Activated T-cell treated with anti-CD3 and anti-CD28 coated beads, Interleukin-2, amount 50 U/mL, for 72 hours (primary cell): ENCODE results near the gene HELZ. TPM values are rescaled to one million over a fixed set of nuclear protein-coding genes. Genes with fewer than 3 reads are reported as not detected.
"Not testable (repeated sequence)": the region's sequence is repeated elsewhere in the genome, so short reads cannot be mapped to it uniquely, and the experiment has no call there.

Source experiments
- ATAC-seq, 2 donors: fragments of 150-1000 bp; cut with Tn5 transposase; replicated peaks in 1 of 2; 2 replicates each; pipeline ENCODE4 v1.10.0; 2021; ENCODE audit warnings: moderate library complexity in 2 of 2, mild to moderate bottlenecking in 1 of 2
- DNase-seq, 2 donors: peaks; one replicate each; pipeline ENCODE4 v3.0.0; 2021 to 2022; ENCODE audit warnings: mixed read lengths in 1 of 2
- H3K27ac Mint-ChIP-seq: one replicate; pipeline ENCODE4 v1.8.0; 2022; ENCODE audit warnings: mild to moderate bottlenecking, moderate library complexity, mixed read lengths
- H3K27me3 Mint-ChIP-seq: one replicate; pipeline ENCODE4 v1.8.0; 2022; ENCODE audit warnings: low read depth, mixed read lengths
- H3K36me3 Mint-ChIP-seq, 2 donors: one replicate each; pipeline ENCODE4 v1.8.0; 2022; ENCODE audit warnings: mixed read lengths in 2 of 2, mild to moderate bottlenecking in 1 of 2; ENCODE audit not compliant: insufficient read depth in 2 of 2
- H3K4me1 Mint-ChIP-seq: one replicate; pipeline ENCODE4 v1.8.0; 2022; ENCODE audit warnings: low read depth, mixed read lengths
- H3K4me3 Mint-ChIP-seq, 2 donors: one replicate each; pipeline ENCODE4 v1.8.0; 2022; ENCODE audit warnings: mild to moderate bottlenecking in 2 of 2, mixed read lengths in 2 of 2, moderate library complexity in 2 of 2
- H3K9me3 Mint-ChIP-seq, 2 donors: one replicate each; pipeline ENCODE4 v1.8.0; 2022; ENCODE audit warnings: mixed read lengths in 2 of 2
- total RNA-seq, 2 donors: library from RNA; stranded (reverse); gene quantifications; one replicate each; pipeline ENCODE4 v1.2.3, GENCODE V29; 2022

Gene HELZ
- total RNA-seq, 2 donors from 2014 or later, result 51.3 to 52.0 TPM

DNA sequence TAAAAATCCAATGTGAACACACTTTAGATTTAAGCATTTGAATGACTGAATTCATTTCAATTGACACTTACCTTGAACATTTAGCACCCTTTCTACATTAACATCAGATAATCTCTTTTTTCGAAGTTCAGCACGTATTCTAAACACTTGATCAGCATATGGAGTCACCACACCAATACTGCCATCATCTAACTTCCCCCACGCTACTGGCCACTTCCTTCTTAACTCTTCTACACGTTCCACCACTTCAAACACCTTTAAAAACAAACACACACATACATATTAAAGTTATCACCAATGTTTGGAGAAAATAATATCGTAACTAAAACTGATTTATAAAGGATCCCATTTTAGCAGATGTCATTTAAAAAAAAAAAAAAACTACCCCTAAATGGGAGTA, 107.1 kb downstream of the HELZ start:
- peaks cover 13 to 20% of the 10 kb centered on the region in 2 donors for H3K36me3 Mint-ChIP-seq
- no peak for DNase-seq
- H3K27me3 Mint-ChIP-seq, result no peaks in the 10 kb centered on the region
- no peaks in the 10 kb centered on the region for H3K9me3 Mint-ChIP-seq
- peak overlapping the region; percentile 13 for H3K27ac Mint-ChIP-seq
- H3K4me3 Mint-ChIP-seq, result no peak overlapping the region
- no peak for ATAC-seq
- H3K4me1 Mint-ChIP-seq, result peaks cover 25% of the 10 kb centered on the region

- ATAC-seq (no peak), DNase-seq (no peak)
- no peaks in the 10 kb centered on the region for H3K9me3 Mint-ChIP-seq
- no peak overlapping the region for H3K4me3 Mint-ChIP-seq
- no peaks in the 10 kb centered on the region for H3K27me3 Mint-ChIP-seq
- peaks cover 11 to 16% of the 10 kb centered on the region in 2 donors for H3K36me3 Mint-ChIP-seq
- peaks cover 25% of the 10 kb centered on the region for H3K4me1 Mint-ChIP-seq
- no peak overlapping the region for H3K27ac Mint-ChIP-seq
Observed at GRCh38 chr17:67137026-67137370, 108.0 kb downstream of the HELZ start.

GRCh38 chr17:67136191-67137025, 108.6 kb downstream of the HELZ start:
- ATAC-seq (no peak), DNase-seq (no peak)
- Mint-ChIP-seq H3K9me3 (no peaks in the 10 kb centered on the region), H3K27me3 (no peaks in the 10 kb centered on the region), H3K4me3 (no peak overlapping the region), H3K36me3 (peaks cover 10 to 15% of the 10 kb centered on the region in 2 donors), H3K27ac (peak overlapping the region; percentile 22), H3K4me1 (peaks cover 25% of the 10 kb centered on the region)

DNA sequence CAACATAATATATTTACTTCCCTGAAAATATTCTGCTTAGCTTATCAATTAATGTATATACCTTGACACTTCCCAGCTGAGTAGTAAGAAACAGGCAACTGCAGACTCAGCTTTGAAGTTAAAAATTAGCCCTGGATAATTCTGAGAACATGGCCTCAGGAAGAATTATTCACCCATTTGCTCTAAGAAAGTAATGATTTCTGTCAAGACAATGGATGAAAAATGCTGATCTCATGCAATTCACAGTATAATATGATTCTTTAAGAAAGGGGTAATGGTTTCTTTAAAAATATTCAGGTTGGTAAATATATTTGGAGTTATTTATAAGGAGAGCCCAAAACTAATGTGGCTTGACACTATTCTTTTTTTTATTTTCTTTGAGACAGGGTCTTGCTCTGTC, 111.8 kb downstream of the HELZ start:
- DNase-seq (no peak), ATAC-seq (no peak)
- H3K36me3 Mint-ChIP-seq, result peaks cover 4 to 13% of the 10 kb centered on the region in 2 donors
- peaks cover 5% of the 10 kb centered on the region for H3K4me1 Mint-ChIP-seq
- H3K4me3 Mint-ChIP-seq, result no peak overlapping the region
- H3K9me3 Mint-ChIP-seq, result no peaks in the 10 kb centered on the region
- no peaks in the 10 kb centered on the region for H3K27me3 Mint-ChIP-seq
- H3K27ac Mint-ChIP-seq, result no peak overlapping the region

GRCh38 chr17:67132366-67132765, 112.6 kb downstream of the HELZ start:
- Mint-ChIP-seq H3K36me3 (peaks cover 1 to 10% of the 10 kb centered on the region in 2 donors), H3K9me3 (no peaks in the 10 kb centered on the region), H3K4me3 (no peak overlapping the region), H3K27ac (no peak overlapping the region), H3K27me3 (no peaks in the 10 kb centered on the region), H3K4me1 (no peaks in the 10 kb centered on the region)
- ATAC-seq (no peak), DNase-seq (no peak)

DNA sequence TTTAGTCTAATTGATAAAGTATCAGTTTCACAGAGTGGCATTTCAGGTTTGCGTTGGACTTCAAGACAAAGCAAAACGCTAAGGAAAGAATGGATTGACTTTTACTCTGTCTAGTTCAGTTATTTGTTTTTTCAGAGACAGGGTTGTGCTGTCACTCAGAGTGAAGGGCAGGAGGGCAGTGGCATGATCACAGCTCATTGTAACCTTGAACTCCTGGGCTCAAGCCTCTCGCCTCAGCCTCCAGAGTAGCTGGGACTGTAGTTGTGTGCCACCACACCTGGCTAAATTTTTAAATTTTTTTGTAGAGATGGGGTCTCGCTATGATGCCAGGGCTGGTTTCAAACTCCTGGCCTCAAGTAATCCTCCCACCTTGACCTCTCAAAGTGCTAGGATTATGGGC, 114.2 kb downstream of the HELZ start:
- H3K4me1 Mint-ChIP-seq, result peaks cover 5% of the 10 kb centered on the region
- no peak overlapping the region for H3K4me3 Mint-ChIP-seq
- peaks cover 0 to 10% of the 10 kb centered on the region in 2 donors for H3K36me3 Mint-ChIP-seq
- no peaks in the 10 kb centered on the region for H3K27me3 Mint-ChIP-seq
- DNase-seq, result no peak
- no peak for ATAC-seq
- H3K9me3 Mint-ChIP-seq, result no peaks in the 10 kb centered on the region
- no peak overlapping the region for H3K27ac Mint-ChIP-seq

- DNase-seq (no peak), ATAC-seq (no peak)
- H3K27ac Mint-ChIP-seq, result no peak overlapping the region
- H3K4me1 Mint-ChIP-seq, result peaks cover 5% of the 10 kb centered on the region
- H3K4me3 Mint-ChIP-seq, result no peak overlapping the region
- no peaks in the 10 kb centered on the region for H3K27me3 Mint-ChIP-seq
- H3K36me3 Mint-ChIP-seq, result peaks cover 0 to 5% of the 10 kb centered on the region in 2 donors
- no peaks in the 10 kb centered on the region for H3K9me3 Mint-ChIP-seq
Observed at GRCh38 chr17:67129283-67129682, 115.7 kb downstream of the HELZ start.

DNA sequence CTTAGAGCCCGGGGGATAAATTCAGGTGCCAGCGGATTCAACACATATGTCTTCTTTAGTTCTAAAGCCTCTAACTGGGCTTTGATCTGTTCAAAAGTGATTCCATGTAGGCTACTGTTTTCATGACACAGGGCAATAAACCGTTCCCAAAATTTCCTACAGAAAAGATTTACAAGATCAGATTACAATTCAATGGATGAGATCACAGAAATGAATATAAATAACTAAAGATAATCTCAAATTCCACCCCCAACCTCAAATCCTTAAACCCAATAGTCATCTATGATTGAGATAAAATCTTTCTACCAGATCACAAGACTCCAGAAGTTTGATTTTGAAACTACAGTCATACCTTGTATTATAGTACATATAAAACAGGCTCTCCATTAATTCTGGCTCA, 116.3 kb downstream of the HELZ start:
- Mint-ChIP-seq H3K27ac (no peak overlapping the region), H3K4me1 (peaks cover 5% of the 10 kb centered on the region), H3K27me3 (no peaks in the 10 kb centered on the region), H3K36me3 (peaks cover 0 to 5% of the 10 kb centered on the region in 2 donors), H3K9me3 (no peaks in the 10 kb centered on the region), H3K4me3 (no peak overlapping the region)
- no peak for DNase-seq
- no peak for ATAC-seq

GRCh38 chr17:67127925-67128324, 117.1 kb downstream of the HELZ start:
- Mint-ChIP-seq H3K36me3 (peaks cover 2 to 5% of the 10 kb centered on the region in 2 donors), H3K4me1 (peaks cover 5% of the 10 kb centered on the region), H3K9me3 (no peaks in the 10 kb centered on the region), H3K27me3 (no peaks in the 10 kb centered on the region), H3K27ac (no peak overlapping the region), H3K4me3 (no peak overlapping the region)
- DNase-seq (no peak), ATAC-seq (no peak)

DNA sequence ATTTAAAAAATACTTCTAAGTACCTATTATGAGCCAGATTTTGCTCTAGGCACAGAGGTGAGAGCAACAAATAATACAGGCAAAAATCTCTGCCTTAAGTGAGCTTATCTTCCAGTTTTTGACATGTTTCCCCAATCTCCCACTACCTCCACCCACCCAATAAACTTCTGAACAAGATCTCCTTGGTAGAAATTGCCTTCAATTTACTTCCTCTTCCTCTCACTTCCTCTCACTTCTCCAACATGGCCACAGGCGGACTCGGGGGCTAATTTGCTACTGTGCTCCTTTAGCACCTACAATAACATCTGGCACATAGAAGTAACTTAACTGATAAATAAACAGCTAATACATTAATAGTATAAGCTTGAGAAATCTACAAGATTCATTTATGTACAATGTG, 118.0 kb downstream of the HELZ start:
- DNase-seq (no peak), ATAC-seq (no peak)
- no peaks in the 10 kb centered on the region for H3K9me3 Mint-ChIP-seq
- H3K27me3 Mint-ChIP-seq, result no peaks in the 10 kb centered on the region
- peaks cover 5% of the 10 kb centered on the region for H3K4me1 Mint-ChIP-seq
- H3K36me3 Mint-ChIP-seq, result peaks cover 2 to 5% of the 10 kb centered on the region in 2 donors
- H3K4me3 Mint-ChIP-seq, result no peak overlapping the region
- H3K27ac Mint-ChIP-seq, result no peak overlapping the region

GRCh38 chr17:67126543-67126942, 118.5 kb downstream of the HELZ start:
- not testable (repeated sequence) for H3K27me3 Mint-ChIP-seq, H3K4me3 Mint-ChIP-seq, H3K4me1 Mint-ChIP-seq, H3K9me3 Mint-ChIP-seq, H3K27ac Mint-ChIP-seq, ATAC-seq, H3K36me3 Mint-ChIP-seq, DNase-seq

GRCh38 chr17:67125924-67126323, 119.1 kb downstream of the HELZ start:
- no peak overlapping the region for H3K27ac Mint-ChIP-seq
- H3K27me3 Mint-ChIP-seq, result no peaks in the 10 kb centered on the region
- peaks cover 5% of the 10 kb centered on the region for H3K4me1 Mint-ChIP-seq
- H3K36me3 Mint-ChIP-seq, result peaks cover 2 to 10% of the 10 kb centered on the region in 2 donors
- ATAC-seq, result no peak
- no peak for DNase-seq
- H3K4me3 Mint-ChIP-seq, result no peak overlapping the region
- H3K9me3 Mint-ChIP-seq, result no peaks in the 10 kb centered on the region

GRCh38 chr17:67125417-67125816, 119.6 kb downstream of the HELZ start:
- ATAC-seq (no peak), DNase-seq (no peak)
- no peak overlapping the region for H3K27ac Mint-ChIP-seq
- no peak overlapping the region for H3K4me3 Mint-ChIP-seq
- H3K4me1 Mint-ChIP-seq, result peaks cover 5% of the 10 kb centered on the region
- peaks cover 2 to 14% of the 10 kb centered on the region in 2 donors for H3K36me3 Mint-ChIP-seq
- no peaks in the 10 kb centered on the region for H3K27me3 Mint-ChIP-seq
- H3K9me3 Mint-ChIP-seq, result no peaks in the 10 kb centered on the region
